CD4-positive, alpha-beta T cell treated with Interleukin-17A for 4 hours (primary cell): ENCODE measurements around the gene HDAC4.

Experiments used
- DNase-seq: peaks from one replicate; pipeline ENCODE4 v3.0.0-alpha.2; 2020; ENCODE audit warnings: mixed read lengths

The HDAC4 gene

DNA sequence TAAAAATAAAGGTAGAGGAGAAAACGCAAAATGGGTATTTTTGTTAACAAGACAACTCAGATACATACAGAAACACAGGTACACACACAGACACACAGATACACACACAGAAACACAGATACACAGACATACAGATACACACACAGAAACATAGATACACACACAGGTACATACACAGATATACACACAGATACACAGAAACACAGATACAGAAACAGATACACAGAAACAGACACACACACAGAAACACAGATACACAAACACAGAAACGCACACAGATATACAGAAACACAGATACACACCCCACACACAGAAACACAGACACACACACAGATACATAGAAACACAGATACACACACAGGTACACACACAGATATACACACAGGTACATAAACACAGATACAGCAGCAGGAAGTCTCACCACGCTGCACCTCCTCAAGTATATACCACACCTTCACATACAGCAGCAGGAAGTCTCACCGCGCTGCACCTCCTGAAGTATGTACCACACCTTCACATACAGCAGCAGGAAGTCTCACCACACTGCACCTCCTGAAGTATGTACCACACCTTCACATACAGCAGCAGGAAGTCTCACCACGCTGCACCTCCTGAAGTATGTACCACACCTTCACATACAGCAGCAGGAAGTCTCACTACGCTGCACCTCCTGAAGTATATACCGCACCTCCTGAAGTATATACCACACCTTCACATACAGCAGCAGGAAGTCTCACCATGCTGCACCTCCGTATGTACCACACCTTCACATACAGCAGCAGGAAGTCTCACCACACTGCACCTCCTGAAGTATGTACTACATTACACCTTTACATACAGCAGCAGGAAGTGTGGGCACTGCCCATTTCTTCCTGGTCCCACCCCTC is 250.5 kb downstream of the HDAC4 start:
- DNase-seq, result peak; percentile 45

DNA sequence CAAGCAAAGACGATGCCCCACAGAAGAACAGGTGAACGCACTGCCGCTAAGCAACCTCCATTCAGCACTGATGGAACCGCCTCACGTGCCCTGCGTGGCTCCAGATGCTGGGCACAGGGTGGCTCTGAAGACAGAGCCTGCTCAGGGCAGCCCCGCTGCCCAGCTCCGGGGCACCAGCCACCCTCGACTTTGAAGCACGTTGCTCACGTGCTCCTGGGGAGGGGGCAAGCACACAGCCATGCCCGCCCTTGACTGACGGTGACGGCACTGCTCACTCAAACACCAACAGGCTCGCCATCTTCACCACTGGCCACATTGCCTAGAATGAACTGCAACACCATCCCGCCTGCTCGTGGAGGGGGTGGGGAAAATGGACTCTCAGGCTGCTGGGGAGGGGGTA is 251.3 kb downstream of the HDAC4 start:
- DNase-seq, result no peak

DNA sequence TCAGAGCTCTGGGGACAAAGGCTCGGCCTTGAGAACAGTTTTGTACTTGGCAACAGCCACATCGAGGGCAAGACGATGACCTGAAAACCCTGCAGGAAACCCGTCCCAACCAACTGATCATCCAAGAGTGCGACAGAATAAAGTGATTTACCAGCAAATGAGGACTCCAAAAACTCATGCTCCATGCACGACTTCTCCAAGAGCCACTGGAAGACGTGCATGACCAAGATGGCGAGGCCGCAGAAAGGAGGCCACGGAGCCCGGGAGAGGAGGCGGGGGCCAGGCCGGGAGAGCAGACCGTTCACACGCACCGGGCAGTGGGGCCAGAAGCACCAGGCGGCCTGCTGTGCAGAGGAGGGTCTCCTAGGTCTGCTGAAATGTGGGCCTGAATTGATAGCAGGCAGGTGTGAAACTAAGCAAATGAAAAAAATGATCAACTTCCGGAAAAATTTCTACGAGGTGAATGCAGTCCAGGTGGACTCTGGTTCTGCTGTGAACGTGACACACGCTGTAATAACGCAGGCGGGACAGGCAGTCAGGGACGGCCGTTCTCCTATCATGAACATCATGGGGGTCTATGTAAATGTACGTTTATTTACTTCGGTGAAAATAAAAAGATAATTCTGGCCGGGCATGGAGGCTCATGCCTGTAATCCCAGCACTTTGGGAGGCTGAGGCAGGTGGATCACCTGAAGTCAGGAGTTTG is 252.2 kb downstream of the HDAC4 start:
- DNase-seq, result no peak

DNA sequence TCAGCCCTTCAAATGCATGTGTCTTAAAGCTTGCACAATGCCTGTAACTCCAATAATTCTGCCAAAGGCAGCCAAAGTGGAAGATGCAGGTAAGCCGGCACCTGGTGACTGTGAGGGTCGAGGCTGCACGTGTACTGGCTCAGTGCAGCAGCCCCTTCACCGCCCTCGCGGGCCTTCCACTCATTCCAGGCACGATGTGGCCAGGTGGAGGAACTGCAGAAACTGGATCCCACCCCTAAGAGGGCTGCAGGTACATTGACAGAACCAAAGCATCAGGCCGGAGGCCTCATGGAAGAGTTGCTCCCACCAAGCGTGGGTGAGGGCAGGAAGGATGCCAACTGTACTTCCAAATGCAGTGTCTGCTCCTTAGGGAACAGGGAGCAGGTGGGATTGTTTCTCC is 253.4 kb downstream of the HDAC4 start:
- no peak for DNase-seq

DNA sequence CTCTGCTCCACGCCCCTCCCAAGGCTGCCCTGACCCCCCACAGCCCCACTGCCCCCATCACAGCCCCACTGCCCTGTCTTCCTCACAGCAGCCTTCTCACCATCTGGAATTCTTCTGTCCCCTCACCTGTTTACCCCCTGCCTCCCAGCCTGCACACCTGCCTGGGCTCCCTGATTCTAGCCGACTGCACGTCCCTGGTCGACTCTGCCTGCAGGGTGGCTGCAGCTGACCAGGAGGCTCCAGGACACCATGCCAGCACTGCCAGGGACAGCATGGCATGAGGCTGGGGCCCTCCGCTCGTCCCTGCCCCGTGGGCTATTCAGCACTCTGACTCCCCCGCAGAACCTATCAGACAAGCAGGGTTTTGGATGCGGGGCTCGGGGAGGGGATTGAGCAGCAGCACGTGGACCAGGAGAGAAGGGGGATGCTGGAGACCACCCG is 254.1 kb downstream of the HDAC4 start:
- no peak for DNase-seq

DNA sequence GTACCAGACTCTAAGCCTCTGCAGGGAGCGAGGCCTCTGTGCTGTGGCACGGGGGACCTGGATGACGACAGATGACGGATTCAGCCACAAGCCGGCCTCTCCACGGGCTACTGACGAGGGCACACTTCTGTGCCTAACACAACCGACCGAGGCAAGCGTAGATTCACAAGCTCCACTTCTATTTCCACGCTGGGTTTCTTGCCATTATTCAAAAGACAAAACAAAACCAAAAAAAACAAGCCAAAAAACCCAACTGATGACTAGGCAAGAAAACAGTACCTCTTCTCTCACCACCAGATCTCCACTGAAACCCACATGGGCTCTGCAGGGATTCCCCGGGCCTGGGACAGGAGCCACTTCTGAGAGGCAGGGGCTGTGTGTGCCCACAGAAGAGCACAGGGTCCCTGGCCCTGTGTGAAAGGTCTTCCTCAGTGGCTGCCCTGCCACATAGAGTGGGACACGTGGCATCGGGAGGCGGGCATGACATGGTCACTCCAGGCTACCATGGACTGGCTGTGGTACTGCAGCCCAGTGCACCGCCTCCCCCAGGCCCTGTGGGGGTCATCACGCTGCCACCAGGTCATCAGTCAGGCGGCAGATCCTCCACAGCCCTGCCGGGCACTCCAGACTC is 254.7 kb downstream of the HDAC4 start:
- no peak for DNase-seq

DNA sequence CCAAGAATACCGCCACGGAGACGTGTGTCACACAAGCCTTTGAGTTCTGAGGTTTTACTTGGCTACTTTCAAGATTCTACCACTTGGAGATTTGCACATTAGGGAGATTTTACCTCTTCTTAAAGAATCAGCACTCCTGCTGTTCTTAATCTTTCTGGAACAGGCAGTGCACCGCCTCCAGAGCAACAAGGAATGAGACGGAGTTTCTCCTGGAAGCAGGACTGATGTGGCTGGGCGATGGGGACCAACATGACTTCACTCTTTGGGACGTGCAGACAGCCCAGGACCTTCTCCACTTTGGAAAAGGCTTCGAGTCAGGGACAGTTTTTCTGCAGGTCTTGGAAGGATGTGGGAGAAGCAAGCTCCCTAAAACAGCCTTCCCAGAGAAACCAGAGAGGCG is 255.2 kb downstream of the HDAC4 start:
- no peak for DNase-seq

DNA sequence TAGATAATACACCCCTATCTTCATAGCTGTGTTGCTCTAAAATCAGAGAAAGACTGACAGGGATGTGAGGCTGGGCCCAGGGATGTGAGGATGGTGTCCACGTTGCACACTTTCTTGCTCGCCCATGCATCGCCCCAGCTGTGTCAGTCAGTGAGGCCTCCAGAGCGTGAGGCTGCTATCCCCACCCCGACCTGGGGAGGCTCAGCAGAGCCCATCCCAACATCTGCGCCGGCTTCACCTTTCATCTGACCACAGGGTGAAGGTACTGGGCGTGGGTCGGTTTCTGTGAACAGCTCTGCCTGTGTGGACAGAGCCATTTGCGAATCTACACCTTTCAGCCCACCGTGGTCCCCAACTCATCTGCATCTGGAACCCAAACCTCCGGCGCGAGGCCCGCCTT is 255.7 kb downstream of the HDAC4 start:
- no peak for DNase-seq

DNA sequence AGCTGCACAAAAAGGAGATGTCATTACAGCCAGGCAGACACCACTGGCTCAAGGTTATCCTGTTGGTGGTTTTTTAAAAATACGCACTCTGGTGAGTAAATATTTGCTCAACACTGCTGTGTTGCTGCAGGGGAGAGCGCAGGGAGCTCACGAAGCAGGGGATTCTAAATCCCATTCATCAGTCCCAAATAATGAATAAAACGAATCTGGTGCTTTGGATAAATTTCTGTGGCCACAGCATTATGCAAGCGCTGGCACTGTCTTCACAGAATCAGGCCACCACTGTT is 256.2 kb downstream of the HDAC4 start:
- DNase-seq, result no peak

DNA sequence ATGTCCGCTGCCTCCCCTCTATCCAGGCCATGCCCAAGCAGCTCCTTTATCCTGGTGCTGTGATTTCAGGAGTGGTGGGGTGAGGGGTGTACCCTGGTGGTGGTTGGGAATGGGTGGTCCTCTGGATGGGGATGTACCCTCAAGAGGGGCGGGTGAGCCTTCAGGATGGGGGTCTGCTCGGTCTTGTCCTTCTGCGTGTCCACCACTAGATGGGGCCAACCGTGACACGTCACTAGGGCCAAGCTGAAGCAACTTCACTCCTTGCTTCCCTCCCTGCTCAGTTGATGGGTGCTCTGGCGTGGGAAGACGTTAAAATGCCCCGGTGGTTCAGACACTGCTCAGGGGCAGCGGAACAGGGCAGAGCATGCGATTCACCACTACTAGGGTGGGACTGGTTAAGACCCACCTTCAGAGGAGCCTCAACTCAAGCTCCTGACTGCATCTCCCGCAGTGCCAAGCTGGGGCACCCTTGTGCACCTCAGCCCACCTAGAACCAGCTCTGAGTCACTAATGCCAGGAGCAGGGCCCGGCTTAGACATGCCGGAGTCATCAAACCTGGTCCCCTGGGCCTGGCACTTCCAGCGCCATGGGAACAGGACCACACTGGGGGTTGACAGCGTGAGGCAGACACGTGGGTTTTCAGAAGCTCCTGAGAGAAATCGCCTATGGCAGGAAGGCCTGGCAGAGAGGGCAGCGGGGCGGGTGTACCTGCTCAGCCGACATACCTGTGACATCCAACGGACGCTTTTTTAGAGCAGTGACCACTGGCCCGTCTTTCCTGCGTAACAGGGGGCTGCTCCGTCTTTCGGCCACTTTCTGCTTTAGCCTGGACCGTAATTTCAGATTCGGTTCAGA is 256.7 kb downstream of the HDAC4 start:
- peak; percentile 38 for DNase-seq

DNA sequence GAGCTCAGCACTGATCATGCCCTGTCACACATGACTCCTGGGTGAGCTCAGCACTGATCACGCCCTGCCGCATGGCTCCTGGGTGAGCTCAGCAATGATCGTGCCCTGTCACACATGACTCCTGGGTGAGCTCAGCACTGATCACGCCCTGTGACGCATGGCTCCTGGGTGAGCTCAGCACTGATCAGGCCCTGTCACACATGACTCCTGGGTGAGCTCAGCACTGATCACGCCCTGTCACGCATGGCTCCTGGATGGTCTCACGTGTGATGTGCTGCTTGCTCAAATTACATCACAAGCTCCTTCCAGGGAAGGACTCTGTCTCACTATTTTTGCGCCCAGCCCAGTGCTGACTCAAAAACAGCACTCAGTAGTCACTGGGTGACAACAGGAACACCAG is 258.0 kb downstream of the HDAC4 start:
- no peak for DNase-seq

DNA sequence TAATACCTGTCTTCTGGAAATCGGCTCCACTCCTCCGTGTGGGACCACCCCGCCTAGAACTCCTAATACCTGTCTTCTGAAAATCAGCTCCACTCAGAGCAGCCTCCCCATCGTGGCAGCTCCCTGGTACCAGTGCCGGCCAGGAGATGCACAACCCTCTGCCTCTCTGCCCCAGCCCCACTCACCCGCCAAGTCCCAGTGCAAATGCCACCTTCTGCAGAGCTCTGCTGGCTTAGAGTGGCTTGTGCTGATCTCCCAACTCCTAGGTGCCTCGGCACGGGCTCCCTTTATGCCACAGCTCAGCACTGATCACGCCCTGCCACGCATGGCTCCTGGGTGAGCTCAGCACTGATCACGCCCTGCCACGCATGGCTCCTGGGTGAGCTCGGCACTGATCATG is 258.5 kb downstream of the HDAC4 start:
- no peak for DNase-seq

DNA sequence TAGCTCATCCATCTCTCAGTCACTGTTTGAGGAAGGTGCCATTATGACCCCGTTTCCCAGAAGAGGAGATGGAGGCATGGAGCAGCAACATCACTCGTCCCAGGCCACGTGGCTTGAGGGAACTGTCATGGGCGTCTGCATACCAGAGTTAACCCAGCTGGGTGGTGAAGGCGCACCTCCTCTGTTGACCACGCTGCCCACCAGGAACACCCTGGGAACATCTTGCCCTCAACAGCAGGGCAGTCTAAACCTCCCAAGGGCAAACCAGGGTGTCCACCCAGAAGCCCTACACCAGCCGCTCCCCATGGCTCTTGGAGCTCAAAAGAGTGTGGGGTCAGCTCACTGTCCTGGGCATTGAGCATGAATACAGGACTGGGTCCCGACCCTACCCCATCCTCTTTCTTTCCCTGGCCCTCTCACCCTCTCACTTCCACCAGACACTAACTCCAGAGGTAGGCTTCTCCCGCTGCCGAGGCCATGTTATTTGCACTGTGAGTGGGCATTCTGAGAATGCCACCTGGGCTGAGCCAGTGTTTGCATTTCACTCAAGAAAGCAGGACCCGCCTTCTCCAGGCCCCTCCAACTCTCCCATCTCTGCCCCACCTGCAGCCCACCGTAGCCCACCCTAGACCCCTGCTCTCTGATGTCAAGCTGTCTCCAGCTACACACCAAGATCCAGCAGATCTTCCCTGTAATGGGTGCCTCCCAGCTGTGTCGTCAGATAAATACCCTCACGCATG is 259.6 kb downstream of the HDAC4 start:
- DNase-seq, result no peak

DNA sequence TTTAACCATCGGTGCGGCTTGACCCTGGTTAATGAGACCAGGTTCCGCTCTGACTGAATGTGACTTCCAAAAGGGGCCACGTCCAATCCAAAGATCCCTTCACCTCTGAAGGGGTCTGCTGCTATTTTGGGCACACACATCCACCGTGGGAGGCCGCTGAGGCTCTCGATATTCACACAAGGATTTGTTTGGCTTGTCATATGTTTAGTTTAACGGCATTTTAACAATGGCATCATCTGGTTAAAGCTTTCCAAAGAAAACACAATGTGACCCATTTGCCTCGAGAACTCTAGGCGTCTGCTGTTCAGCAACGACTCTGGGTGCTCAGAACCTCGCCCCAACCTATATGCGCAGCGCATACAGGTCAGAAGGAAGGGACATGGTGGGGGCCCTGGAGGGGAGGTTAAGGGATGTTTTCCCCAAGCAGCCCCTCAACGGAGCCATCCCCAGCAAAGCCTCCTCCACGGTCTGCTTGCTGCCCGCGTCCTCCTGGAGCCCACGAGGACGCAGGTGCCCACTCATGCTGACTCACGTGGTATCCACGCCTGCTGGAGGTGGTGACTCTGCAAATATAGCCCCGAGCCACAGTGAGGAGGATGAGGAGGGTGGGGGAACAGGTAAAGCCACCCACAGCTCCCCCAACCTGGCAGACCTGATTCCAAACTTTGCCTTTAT is 260.3 kb downstream of the HDAC4 start:
- no peak for DNase-seq

DNA sequence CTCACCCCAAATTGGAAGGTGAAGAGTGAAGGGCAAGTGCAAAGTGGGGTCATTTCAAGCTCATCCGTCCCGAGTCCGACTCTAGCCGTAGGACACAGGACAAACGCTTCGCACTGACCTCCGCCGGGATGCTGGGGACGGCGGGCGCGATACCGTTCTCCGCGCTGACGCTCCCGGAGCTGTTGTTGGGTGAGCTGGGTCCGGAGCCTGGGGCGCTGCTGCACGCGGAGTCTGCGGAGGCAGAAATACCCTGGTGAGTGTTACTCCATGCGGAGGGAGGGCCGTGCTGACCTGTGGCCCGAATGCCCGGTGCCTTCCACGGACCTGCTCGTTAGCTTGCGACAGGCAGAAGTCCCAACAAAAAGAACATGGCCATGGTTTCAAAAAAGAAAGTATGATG is 261.3 kb downstream of the HDAC4 start:
- no peak for DNase-seq

DNA sequence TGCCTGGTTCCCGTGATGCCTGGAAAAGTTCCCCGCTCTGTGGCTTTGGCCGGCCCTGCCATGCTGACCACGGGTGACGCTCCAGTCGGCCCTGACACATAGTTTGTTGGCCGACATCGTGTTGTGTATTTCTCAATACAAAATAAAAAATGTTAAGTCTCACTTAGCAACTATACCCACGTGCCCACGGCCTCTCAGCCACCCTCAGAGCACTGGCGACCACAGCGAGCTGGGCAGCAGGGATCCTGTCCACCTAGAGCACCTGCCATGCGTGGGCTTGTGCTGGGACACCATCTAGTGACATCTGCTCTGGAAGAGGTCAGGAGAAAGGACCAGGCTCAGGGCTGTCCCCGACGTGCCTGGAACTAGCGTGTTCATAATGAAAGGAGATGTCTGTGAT is 261.7 kb downstream of the HDAC4 start:
- no peak for DNase-seq

DNA sequence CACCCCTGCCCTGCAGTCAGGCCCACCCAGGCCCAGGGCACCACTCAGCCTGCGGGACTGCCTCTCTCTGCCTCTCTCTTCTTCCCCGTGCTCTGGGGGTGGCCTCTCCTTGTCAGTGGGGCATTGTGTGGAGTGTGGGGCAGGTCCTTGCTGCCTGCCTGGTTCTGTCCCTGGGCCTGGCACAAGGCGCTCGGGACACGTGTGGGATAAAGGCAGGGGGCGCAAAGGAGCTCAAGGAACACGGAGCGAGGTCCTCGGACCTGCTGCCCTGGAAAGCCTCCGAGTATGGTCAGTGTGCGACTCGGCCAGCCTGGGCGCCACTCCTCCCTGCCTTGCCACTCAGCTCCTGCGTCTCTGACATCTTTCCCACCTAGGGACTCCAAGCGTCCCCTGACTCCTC is 262.2 kb downstream of the HDAC4 start:
- no peak for DNase-seq

DNA sequence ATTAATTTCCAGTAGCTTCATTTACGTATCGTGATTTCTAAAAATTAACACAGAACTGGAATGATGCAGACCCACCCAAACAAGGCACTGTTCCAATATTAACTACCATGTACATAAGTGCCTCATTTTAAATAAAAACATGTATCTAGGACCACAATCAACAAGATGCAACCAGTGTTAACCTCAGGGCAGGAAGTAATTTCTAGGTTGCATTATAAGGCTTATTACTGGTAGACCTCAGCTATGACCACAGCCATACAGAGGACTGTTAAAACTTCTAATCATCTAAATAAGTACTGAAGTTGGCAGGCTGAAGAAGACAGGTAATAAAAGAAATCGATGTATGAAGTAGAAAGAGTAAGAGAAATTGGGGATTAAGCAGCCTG is 262.9 kb downstream of the HDAC4 start:
- DNase-seq, result no peak

DNA sequence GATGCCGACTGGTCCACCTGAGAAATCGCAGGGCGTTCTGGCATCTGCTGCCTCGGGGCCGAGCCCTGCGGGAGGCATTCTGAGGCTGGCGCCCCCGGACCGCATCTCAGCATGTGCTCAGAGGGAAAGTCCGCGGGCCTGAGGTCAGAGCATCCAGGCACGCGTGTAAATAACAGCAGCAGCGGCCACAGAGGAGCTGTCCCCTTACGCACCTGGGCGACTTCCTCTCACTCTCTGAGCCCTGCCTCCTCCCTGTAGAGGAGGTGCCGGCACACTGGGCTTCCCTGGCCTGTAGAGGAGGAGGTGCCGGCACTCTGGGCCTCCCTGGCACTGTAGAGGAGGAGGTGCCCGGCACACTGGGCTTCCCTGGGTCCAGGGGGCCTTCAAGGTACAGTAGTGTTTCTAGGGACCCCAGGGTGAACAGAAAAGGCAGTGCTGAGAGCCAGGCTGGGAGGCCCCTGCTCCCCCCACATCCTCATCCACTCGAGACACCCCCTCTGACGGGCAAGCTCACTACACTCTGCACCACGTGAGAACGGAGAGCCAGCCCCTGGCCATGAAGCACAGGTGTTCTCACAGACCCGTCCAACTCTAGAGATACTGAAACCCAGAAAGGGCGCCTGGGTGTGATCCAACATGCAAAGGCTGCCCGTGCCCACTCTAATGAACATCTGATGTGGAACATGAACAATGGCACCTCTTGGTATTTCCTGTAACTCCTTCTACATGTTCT is 263.5 kb downstream of the HDAC4 start:
- no peak for DNase-seq

DNA sequence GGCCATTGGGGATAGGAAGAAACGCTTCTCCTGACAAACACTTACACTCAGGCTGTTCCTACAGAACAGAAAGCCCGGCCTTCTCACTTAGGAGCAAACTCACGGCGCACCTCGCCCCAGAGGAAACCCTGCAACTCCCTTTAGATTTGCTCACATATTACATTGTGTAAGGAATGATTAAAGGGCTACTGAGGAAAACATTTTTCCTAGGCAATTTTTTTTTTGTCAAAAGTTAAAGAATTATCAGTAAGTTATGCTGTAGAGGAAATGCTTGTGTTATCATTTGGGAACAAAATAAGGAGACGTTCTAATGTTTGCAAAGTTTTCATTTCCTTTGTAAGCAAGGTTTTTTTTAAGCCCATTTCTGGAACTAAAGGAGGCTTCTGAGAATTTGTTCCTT is 264.1 kb downstream of the HDAC4 start:
- no peak for DNase-seq

DNA sequence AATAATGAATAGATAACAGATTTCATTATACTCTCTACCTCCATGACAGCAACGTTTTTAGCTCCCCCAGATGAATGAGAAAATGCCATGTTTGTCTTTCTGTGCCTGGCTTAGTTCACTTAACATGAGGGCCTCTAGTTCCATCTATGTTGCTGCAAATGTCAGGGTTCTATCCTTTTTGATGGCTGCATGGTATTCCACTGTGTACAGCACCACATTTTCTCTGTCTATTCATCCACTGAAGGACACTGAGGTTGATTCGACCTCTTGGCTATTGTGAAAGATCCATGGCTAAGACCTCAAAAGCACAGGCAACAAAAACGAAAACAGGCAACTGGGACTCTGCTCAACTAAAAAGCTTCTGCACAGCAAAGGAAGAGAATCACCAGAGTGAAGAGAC is 264.6 kb downstream of the HDAC4 start:
- no peak for DNase-seq
